T47D (cell line): Measurements from ENCODE around the gene AXIN2.
"Not testable (repeated sequence)": the region's sequence is repeated elsewhere in the genome, so short reads cannot be mapped to it uniquely, and the experiment has no call there.

Source experiments
- DNase-seq, 2 experiments: peaks; one replicate each; pipeline versions ENCODE4 v3.0.0 to v3.0.0-alpha.2; 2011 to 2012; ENCODE audit warnings: low read depth in 1 of 2, low spot score in 1 of 2
- JUND ChIP-seq: IDR thresholded peaks from 2 replicates; pipeline ENCODE4 v1.6.1; 2012; ENCODE audit warnings: low read depth
- in situ Hi-C: cut with HindIII; loops from 2 replicates; pipeline ENCODE4 v1.10.0; 2016; ENCODE audit warnings: low sequenced_read_pairs, low pct_unique_long_range_greater_than_20kb

The AXIN2 gene

DNA sequence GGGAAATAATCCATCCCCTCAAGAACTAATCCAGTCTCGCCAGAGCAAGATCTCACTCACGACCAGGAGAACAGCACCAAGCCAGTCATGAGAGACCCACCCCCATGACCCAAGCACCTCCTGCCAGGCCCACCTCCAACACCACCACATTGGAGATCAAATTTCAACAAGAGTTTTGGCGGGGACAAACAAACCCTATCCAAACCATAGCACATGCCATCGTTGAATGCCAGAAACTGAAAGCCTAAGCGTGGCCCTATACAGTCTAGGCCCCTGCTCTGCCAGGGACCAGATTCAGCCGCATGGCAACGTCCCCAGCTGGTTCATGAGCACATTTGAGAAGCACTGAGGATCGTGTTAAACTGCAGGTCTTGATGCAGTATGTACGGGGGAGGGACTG, 57.3 kb downstream of the AXIN2 start:
- TF ChIP-seq JUND = no peak

DNA sequence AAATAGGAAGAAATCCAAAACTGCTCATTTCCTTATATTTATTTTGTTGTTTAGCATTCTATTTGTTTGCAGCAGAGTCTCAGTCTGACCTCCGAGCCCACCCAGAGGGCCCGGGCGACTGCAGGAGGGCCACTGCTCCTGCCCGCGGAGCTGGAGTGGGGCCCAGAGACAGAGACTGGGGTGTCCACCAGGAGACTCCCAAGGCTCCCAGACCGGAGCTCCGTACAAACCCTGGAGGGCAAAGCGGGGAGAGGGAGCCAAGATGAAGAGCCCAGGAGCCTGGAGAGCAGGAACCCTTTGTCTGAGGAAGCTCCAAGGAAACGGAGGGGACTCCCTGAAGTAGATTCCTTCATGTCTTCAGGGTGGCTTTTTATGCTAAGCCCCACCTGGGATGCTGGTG, 57.9 kb downstream of the AXIN2 start:
- no peak for TF ChIP-seq JUND
- in situ Hi-C loops = no loop called here
- no peak for DNase-seq

More for the DNA sequence above, 57.3 kb downstream of the AXIN2 start:
- no peak for DNase-seq
- in situ Hi-C loops = no loop called here

DNA sequence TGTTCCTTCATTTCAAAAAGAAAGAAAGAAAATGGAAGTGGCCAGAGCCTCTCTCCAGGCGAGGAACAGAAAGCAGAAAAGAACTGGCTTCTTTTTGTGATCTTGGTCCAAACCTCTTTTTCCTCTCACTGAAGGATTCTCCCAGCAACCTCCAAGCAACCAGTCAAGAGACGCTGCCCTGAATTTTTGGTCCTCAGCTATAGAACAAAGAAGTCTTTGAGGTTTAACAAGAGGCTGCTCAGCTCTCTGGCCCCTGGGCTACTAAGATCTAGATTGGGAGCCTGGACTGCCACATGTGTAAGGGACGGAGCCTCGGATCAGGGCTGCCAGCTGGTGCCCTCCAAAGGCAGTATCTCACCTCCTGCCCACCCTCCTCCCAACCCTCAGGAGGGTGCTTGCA, 62.6 kb downstream of the AXIN2 start:
- no peak for DNase-seq
- in situ Hi-C loops = no loop called here
- TF ChIP-seq JUND = no peak

DNA sequence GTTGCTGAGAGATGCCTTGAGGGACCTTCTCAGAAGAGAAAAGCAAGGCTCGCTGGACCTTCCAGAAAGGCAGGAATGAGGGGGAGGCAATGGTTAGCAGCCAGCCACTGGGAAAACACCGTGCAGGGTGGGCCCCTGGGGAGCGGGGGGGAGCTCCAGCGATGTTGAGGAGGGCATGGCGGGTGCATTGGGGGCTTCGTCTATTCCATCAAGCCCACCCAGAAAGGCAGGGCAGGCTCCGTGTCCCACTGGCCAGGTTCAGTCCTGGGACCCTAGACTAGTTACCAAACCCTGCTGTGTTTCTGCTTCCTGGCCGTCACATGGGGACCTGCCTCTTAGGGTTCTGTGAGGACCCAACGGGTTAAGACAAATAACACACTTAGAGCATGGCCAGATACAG, 64.6 kb downstream of the AXIN2 start:
- in situ Hi-C loops = no loop called here
- no peak for DNase-seq
- no peak for TF ChIP-seq JUND

DNA sequence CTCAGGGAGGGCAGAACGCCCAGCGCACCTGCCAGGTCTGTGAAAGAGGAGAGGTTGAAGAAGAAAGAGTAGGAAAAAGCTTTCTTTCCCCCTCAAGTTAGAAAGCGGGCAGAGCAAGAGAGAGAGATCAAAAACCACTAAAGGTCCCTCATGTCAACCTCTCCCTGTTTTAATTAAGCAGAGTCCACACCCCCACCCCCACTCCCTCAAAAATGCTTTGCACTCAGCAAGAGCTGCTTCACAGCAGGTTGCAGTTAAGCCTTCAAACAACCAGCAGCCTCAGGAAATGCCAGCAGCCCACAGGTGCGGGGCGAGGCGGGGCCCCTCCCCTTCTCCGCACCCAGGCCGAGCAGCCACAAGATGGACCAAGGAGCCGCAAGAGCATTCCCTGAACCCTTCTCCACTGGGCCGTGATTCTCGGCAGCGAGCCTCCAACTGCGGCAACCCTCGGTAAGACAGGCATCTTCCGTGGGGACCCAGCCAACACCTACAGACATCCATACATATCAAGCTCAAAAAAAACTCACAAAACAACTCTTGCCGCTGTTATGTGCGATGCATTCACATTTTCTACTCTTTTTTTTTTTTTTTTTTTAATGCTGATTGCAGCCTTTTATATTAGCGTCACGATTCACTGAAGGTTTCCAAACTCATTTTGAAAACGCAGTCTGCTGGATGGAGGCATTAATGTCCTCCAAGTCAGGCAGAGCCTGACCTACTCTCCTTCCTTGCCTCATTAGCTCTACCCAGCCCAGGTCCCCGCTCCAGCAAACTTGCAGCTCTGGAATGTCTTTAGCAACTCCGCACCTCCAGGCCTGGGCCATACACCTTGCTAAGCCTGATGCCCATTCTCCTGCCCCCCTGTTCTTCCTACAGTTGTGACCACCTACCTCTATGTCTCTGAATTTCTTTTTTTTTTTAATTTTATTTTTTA, 66.1 kb downstream of the AXIN2 start:
- in situ Hi-C loops = no loop called here
- no peak for DNase-seq
- TF ChIP-seq JUND = no peak

DNA sequence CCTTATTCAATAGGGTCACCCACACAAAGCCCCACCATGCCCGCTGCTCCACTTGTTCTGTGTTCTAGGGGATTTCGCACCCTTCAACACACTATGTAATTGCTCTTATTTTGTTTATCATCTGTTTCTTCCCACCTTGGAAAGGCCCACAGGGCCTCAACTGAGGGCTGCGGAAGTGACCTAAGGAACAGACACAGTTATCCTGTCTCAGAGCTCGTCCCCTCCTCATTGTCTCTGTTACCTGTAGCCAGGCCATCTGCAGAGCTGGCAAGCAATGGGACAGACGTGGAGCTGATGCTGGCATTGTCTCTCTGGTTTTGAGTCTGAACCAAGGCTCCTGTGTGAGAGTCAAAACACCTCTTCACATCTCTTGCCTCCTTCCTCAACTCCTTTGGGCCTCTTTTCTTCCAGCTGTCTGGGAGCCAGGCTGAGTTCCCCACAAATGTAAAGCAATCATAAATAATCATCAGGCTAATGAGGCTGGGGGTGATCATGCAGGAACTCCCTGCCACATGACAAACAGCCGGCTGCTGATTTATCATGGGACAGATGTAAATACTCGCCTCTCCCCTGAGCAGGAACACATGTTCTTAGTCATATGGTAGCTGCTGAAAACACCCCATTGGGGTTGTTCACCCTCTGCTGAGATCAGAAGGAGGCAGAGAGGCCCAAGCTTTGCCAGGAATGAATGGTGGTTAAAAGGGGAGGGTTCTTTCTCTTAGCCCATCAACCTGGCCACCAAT, 71.9 kb downstream of the AXIN2 start:
- no peak for TF ChIP-seq JUND
- in situ Hi-C loops = no loop called here
- DNase-seq = no peak

DNA sequence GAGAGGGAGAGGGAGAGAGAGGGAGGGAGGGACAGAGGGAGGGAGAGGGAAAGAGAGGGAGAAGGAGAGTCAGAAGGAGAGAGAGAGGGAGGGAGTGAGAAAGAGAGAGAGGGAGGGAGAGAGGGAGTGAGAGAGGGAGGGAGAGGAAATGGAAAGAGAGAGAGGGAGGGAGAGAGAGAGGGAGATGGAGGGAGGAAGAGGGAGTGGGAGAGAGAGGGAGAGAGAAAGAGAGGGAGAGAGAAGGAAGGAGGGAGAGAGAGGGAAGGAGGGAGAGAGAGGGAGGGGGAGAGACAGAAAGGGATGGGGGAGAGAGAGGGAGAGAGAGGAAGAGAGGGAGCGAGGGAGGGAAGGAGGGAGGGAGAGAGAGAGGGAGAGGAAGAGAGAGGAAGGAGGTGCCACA, 72.8 kb downstream of the AXIN2 start:
- in situ Hi-C loops = no loop called here
- no peak for TF ChIP-seq JUND
- no peak for DNase-seq

DNA sequence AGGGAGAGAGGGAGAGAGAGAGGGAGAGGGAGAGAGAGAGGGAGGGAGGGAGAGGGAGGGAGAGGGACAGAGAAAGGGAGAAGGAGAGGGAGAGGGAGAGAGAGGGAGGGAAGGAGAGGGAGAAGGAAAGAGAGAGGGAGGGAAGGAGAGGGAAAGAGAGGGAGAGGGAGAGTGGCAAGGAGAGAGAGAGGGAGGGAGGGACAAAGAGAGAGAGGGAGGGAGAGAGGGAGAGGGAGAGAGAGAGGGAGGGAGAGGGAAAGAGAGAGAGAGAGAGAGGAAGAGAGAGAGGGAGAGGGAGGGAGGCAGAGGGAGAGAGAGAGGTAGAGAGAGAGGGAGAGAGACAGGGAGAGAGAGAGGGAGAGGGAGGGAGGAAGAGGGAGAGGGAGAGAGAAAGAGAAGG, 73.5 kb downstream of the AXIN2 start:
- in situ Hi-C loops = no loop called here

DNA sequence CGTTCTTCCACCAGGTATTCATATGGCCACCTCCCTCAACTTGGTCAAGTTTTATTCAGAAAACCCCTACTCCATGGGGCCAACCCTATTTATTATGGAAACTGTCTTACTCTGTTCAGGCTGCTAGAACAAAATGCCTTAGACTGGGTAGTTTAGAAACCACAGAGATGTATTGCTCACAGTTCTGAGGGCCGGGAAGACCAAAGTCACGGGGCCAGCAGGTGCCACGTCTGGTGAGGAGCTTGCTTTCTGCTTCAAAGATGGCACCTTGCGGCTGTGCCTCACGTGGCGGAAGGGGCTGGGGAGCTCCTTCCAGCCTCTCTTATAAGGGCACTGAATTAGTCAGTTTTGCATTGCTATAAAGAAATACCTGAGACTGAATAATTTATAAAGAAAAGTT, 74.3 kb downstream of the AXIN2 start:
- TF ChIP-seq JUND = no peak
- DNase-seq = no peak
- in situ Hi-C loops = no loop called here

More for the DNA sequence above, 73.5 kb downstream of the AXIN2 start:
- no peak for TF ChIP-seq JUND
- DNase-seq = no peak

DNA sequence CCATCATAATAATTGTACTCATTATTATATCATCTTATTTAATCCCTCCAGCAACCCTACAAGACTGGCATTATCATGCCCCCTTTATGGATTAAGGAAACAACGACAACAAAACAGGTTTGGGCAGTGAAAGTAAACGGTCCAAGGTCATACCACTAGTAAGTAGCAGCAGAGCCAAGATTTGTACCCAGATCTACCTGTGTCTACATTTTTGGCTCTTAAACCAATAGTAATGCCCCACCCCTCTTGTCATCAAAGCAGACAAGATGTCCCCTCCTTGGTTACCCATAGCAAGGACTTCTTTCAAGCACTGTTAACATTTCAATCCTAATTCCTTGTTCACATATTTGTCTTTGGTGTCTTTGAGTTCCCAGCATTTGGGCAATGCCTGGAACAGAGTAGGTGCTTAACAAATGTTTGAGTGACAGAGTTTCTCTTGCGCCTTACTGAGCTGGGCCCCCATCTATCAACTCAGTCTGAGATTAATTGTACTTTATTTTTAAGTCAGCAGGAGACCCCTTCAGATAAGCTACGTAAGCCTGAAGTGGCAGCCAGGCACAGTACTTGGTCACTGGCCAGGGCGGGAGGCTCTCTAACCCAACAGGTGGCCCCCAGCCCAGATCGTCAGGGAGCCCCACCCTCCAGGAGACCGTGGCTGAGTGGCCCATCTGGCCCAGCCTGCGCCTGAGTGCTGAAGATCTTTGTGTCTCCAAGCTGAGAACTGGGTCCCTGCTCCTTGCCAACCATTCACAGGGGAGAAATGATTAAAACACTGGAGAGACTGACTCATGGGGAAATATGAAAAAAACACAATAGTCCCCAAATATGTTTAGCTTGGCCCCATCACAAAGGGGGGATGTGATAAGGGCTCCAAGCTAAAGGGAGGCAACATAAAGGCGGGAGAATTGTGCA, 75.8 kb downstream of the AXIN2 start:
- peak in 1 of 2 experiments; percentile 42 for DNase-seq
- in situ Hi-C loops = no loop called here
- TF ChIP-seq JUND = no peak

DNA sequence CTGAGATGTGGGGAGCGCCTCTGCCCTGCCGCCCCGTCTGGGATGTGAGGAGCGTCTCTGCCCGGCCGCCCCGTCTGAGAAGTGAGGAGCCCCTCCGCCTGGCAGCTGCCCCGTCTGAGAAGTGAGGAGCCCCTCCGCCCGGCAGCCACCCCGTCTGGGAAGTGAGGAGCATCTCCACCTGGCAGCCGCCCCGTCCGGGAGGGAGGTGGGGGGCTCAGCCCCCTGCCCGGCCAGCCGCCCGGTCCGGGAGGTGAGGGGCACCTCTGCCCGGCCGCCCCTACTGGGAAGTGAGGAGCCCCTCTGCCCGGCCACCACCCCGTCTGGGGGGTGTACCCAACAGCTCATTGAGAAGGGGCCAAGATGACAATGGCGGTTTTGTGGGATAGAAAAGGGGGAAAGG, 77.0 kb downstream of the AXIN2 start:
- DNase-seq, in situ Hi-C loops: not testable (repeated sequence)

DNA sequence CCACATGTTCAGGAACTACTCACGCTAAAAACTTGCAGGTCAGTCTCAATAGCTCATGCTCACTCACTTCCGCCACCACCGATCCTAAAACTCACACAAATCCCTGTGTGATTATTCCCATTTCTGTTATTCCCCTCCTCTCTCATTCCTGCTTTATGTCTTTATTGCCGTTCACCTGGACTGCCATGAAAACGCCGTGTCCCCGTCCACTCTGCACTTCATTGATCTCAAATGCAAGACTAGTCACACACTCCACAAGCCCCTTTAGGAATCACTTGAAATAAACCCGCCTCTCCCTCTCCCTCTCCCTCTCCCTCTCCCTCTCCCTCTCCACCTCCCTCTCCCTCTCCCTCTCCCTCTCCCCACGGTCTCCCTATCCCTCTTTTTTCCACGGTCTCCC, 78.0 kb downstream of the AXIN2 start:
- no peak for DNase-seq
- TF ChIP-seq JUND = no peak
- in situ Hi-C loops = no loop called here
